ENCODE data around the gene ZNF718. TPM values are rescaled to one million over a fixed set of nuclear protein-coding genes. Genes with fewer than 3 reads are reported as not detected.

Gene ZNF718
- total and polyA plus RNA-seq, 2 donors (not counting 1 experiment from before 2014, with no cell fraction given), result 1.5 to 4.8 TPM

GRCh38 chr4:125833-126232 is 1.5 kb downstream of the ZNF718 start:
- no peak overlapping the region for H3K9ac ChIP-seq (ENCODE audit: insufficient read depth, low read length)

GRCh38 chr4:132483-132882 is 8.2 kb downstream of the ZNF718 start:
- no peak overlapping the region for H3K4me2 ChIP-seq (ENCODE audit: extremely low read depth, insufficient read depth, low read length)
- peaks cover 5% of the 10 kb centered on the region for H3K36me3 ChIP-seq (ENCODE audit: control insufficient read depth, insufficient read depth, low read length)
- H3K9me3 ChIP-seq (ENCODE audit: control insufficient read depth, insufficient read depth, low read depth, low read length), result peaks cover 3% of the 10 kb centered on the region
- DNase-seq (ENCODE audit: low read depth in 2 of 2), result no peak
- peaks cover 5% of the 10 kb centered on the region for H3K79me2 ChIP-seq (ENCODE audit: control insufficient read depth, insufficient read depth, low read length)
- TF ChIP-seq CTCF (conservative IDR thresholded peaks at IDR 0.05 in 1 of 2, IDR thresholded peaks at IDR 0.05 in 1 of 2; ENCODE audit: low read depth in 1 of 2, low read length in 2 of 2) (no peak), EZH2 (IDR thresholded peaks at IDR 0.05; ENCODE audit: low read length, missing control alignments) (no peak)
- no peaks in the 10 kb centered on the region for H3K27me3 ChIP-seq (ENCODE audit: control insufficient read depth, insufficient read depth, low read length)
- H3K4me1 ChIP-seq (ENCODE audit: control insufficient read depth, extremely low read depth, insufficient read depth, low read length), result no peaks in the 10 kb centered on the region
- no peaks in the 10 kb centered on the region for H4K20me1 ChIP-seq (ENCODE audit: control insufficient read depth, extremely low read depth, insufficient read depth, low read length)
- H3K27ac ChIP-seq (ENCODE audit: insufficient read depth, low read length), result no peak overlapping the region
- no peak overlapping the region for H3K4me3 ChIP-seq (replicated peaks in 1 of 4; ENCODE audit: control extremely low read depth in 1 of 4, insufficient read depth in 1 of 4, low read depth in 3 of 4, low read length in 4 of 4)
- no peak overlapping the region for H3K9ac ChIP-seq (ENCODE audit: insufficient read depth, low read length)
- H2AFZ ChIP-seq (ENCODE audit: low read length), result no peak overlapping the region

More at GRCh38 chr4:125833-126232, 1.5 kb downstream of the ZNF718 start:
- H3K27ac ChIP-seq (ENCODE audit: insufficient read depth, low read length), result no peak overlapping the region
- H3K9me3 ChIP-seq (ENCODE audit: control insufficient read depth, insufficient read depth, low read depth, low read length), result no peaks in the 10 kb centered on the region
- H3K36me3 ChIP-seq (ENCODE audit: control insufficient read depth, insufficient read depth, low read length), result no peaks in the 10 kb centered on the region
- H3K4me2 ChIP-seq (ENCODE audit: extremely low read depth, insufficient read depth, low read length), result peak overlapping the region; percentile 84
- H3K4me1 ChIP-seq (ENCODE audit: control insufficient read depth, extremely low read depth, insufficient read depth, low read length), result peaks cover 4% of the 10 kb centered on the region
- H4K20me1 ChIP-seq (ENCODE audit: control insufficient read depth, extremely low read depth, insufficient read depth, low read length), result no peaks in the 10 kb centered on the region
- H2AFZ ChIP-seq (ENCODE audit: low read length), result peak overlapping the region; percentile 98
- no peak for TF ChIP-seq CTCF (conservative IDR thresholded peaks at IDR 0.05 in 1 of 2, IDR thresholded peaks at IDR 0.05 in 1 of 2; ENCODE audit: low read depth in 1 of 2, low read length in 2 of 2)
- TF ChIP-seq EZH2 (IDR thresholded peaks at IDR 0.05; ENCODE audit: low read length, missing control alignments), result no peak
- H3K4me3 ChIP-seq (replicated peaks in 1 of 4; ENCODE audit: control extremely low read depth in 1 of 4, insufficient read depth in 1 of 4, low read depth in 3 of 4, low read length in 4 of 4), result peak overlapping the region; percentile 69 to 89 (median 80)
- H3K79me2 ChIP-seq (ENCODE audit: control insufficient read depth, insufficient read depth, low read length), result peaks cover 16% of the 10 kb centered on the region
- DNase-seq (ENCODE audit: low read depth in 2 of 2), result no peak
- H3K27me3 ChIP-seq (ENCODE audit: control insufficient read depth, insufficient read depth, low read length), result no peaks in the 10 kb centered on the region

- Histone ChIP-seq H3K36me3 (ENCODE audit: control insufficient read depth, insufficient read depth, low read length) (peaks cover 5% of the 10 kb centered on the region), H3K79me2 (ENCODE audit: control insufficient read depth, insufficient read depth, low read length) (peaks cover 5% of the 10 kb centered on the region), H3K9ac (ENCODE audit: insufficient read depth, low read length) (no peak overlapping the region)
These were observed 14.6 kb downstream of the ZNF718 start for GRCh38 chr4:138935-139334.

More at GRCh38 chr4:138935-139334, 14.6 kb downstream of the ZNF718 start:
- H2AFZ ChIP-seq (ENCODE audit: low read length), result no peak overlapping the region
- H3K27ac ChIP-seq (ENCODE audit: insufficient read depth, low read length), result no peak overlapping the region
- H3K4me3 ChIP-seq (replicated peaks in 1 of 4; ENCODE audit: control extremely low read depth in 1 of 4, insufficient read depth in 1 of 4, low read depth in 3 of 4, low read length in 4 of 4), result no peak overlapping the region
- H3K9me3 ChIP-seq (ENCODE audit: control insufficient read depth, insufficient read depth, low read depth, low read length), result peaks cover 3% of the 10 kb centered on the region
- TF ChIP-seq EZH2 (IDR thresholded peaks at IDR 0.05; ENCODE audit: low read length, missing control alignments) (no peak), CTCF (conservative IDR thresholded peaks at IDR 0.05 in 1 of 2, IDR thresholded peaks at IDR 0.05 in 1 of 2; ENCODE audit: low read depth in 1 of 2, low read length in 2 of 2) (no peak)
- H3K27me3 ChIP-seq (ENCODE audit: control insufficient read depth, insufficient read depth, low read length), result no peaks in the 10 kb centered on the region
- no peak overlapping the region for H3K4me2 ChIP-seq (ENCODE audit: extremely low read depth, insufficient read depth, low read length)
- DNase-seq (ENCODE audit: low read depth in 2 of 2), result no peak
- H3K4me1 ChIP-seq (ENCODE audit: control insufficient read depth, extremely low read depth, insufficient read depth, low read length), result no peaks in the 10 kb centered on the region
- no peaks in the 10 kb centered on the region for H4K20me1 ChIP-seq (ENCODE audit: control insufficient read depth, extremely low read depth, insufficient read depth, low read length)

Data from fibroblast of lung (primary cell).